ENCODE measurements around the gene MPPED1.

- TF ChIP-seq CTCF (conservative IDR thresholded peaks at IDR 0.05; ENCODE audit: low read depth, low read length) (no peak), EZH2 (IDR thresholded peaks at IDR 0.05; ENCODE audit: borderline replicate concordance, low read depth, low read length, poor library complexity, severe bottlenecking) (no peak)
Observed at GRCh38 chr22:43491177-43491576, 79.4 kb downstream of the MPPED1 start.

All from A673 (cell line).